Activated naive CD4-positive, alpha-beta T cell treated with anti-CD3 and anti-CD28 coated beads for 36 hours (primary cell): ENCODE results near the gene ITPRIPL2. TPM values are rescaled to one million over a fixed set of nuclear protein-coding genes. Genes with fewer than 3 reads are reported as not detected.

Experiments
- CTCF ChIA-PET: fragments of 350-600 bp; sonication (Branson Sonifier 250); formaldehyde crosslinking; loops from one replicate; lab custom pipeline; 2021; ENCODE audit warnings: antibody characterized with exemption; lab: Charles Lee
- DNase-seq: peaks from one replicate; pipeline ENCODE4 v3.0.0-alpha.2; 2020
- H3K27ac Mint-ChIP-seq: one replicate; pipeline ENCODE4 v1.8.0; 2021; ENCODE audit warnings: mild to moderate bottlenecking, mixed read lengths
- H3K27me3 Mint-ChIP-seq: one replicate; pipeline ENCODE4 v1.8.0; 2021; ENCODE audit warnings: low read depth, mixed read lengths
- H3K36me3 Mint-ChIP-seq: one replicate; pipeline ENCODE4 v1.8.0; 2021; ENCODE audit warnings: low read depth, mixed read lengths
- H3K4me1 Mint-ChIP-seq: one replicate; pipeline ENCODE4 v1.8.0; 2021; ENCODE audit warnings: low read depth, mixed read lengths
- H3K4me3 Mint-ChIP-seq: one replicate; pipeline ENCODE4 v1.8.0; 2021; ENCODE audit warnings: mild to moderate bottlenecking, moderate library complexity, mixed read lengths
- H3K9me3 Mint-ChIP-seq: one replicate; pipeline ENCODE4 v1.8.0; 2021; ENCODE audit warnings: mixed read lengths
- intact Hi-C: fragments of 100-400 bp; cut with micrococcal nuclease; formaldehyde crosslinking; loops from one replicate; pipeline ENCODE4 v1.15.1; 2023
- total RNA-seq, 2 experiments: library from RNA; stranded (reverse); gene quantifications; one replicate each; pipeline ENCODE4 v1.2.3, GENCODE V29; 2021

ITPRIPL2 gene
- total RNA-seq, 2 experiments from 2014 or later: 0.17 to 0.19 TPM

DNA sequence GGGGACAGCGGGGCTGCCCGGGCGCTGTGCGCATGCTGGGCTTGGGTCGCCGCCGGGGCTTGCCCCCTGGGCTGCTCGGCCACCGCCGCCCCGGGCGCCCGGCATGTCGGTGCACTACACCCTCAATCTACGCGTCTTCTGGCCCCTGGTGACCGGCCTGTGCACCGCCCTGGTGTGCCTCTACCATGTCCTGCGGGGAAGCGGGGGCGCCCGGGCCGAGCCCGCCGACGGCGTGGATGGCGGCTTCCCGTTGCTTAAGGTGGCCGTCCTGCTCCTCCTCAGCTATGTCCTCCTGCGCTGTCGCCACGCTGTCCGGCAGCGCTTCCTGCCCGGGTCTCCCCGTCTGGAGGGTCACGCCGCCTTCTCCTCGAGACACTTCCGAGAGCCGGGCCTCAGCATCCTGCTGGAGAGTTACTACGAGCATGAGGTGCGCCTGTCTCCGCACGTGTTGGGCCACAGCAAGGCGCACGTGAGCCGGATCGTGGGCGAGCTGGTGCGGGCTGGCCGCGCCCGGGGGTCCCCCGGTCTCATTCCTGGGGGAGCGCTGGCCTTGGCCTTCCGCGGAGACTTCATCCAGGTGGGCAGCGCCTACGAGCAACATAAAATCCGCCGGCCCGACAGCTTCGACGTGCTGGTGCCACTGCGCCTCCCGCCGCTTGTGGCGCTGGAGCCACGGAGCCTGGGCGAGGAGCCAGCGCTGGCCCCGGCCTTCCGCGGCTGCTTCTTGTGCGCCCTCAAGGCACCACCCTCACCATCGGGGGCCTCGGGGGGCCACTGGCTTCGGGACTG lies 789 bp downstream of the ITPRIPL2 start:
- no peak overlapping the region for H3K27ac Mint-ChIP-seq
- H3K9me3 Mint-ChIP-seq: no peaks in the 10 kb centered on the region
- peaks cover 8% of the 10 kb centered on the region for H3K4me1 Mint-ChIP-seq
- no peak overlapping the region for H3K4me3 Mint-ChIP-seq
- intact Hi-C loops: no loop called here
- peaks cover 35% of the 10 kb centered on the region for H3K27me3 Mint-ChIP-seq
- H3K36me3 Mint-ChIP-seq: no peaks in the 10 kb centered on the region
- DNase-seq: no peak
- CTCF ChIA-PET: no interaction called here

DNA sequence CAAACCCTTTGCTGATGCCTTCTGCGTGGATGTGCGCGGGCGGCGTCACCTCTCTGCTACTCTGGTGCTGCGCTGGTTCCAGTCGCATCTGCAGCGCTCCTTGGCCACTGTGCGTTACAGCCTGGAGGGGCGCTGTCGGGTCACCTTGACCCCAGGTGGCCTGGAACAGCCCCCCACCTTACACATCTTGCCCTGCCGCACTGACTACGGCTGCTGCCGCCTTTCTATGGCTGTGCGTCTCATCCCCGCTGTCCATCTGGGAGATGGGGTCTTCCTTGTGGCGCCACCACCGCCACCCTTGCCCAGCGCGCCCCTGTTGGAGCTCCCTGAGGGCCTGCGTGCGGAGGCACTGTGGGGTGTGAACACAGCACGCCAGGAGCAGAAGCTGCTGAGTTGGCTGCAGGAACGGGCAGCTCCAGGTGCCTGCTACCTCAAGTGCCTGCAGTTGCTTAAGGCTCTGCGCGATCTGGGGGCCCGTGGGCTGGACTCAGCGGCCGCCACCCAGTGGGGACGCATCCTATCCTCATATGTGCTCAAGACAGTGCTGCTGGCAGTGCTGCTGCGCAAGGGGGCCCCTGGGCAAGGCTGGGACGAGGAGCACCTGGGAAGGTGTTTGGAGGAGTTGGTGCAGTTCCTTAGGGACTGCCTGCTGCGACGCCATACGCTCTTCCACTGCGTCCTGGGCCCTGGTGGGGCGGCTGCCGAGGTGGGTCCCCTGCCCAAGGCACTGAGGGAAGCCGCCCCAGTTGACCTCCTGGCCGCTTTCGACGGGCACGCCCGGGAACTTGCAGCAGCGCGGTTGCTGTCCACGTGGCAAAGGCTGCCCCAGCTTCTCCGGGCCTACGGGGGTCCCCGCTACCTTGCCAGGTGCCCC lies 1.6 kb downstream of the ITPRIPL2 start:
- H3K27ac Mint-ChIP-seq: no peak overlapping the region
- DNase-seq: no peak
- H3K9me3 Mint-ChIP-seq: no peaks in the 10 kb centered on the region
- intact Hi-C loops: no loop called here
- no peaks in the 10 kb centered on the region for H3K36me3 Mint-ChIP-seq
- CTCF ChIA-PET: no interaction called here
- H3K4me1 Mint-ChIP-seq: peaks cover 8% of the 10 kb centered on the region
- H3K4me3 Mint-ChIP-seq: no peak overlapping the region
- peaks cover 35% of the 10 kb centered on the region for H3K27me3 Mint-ChIP-seq

DNA sequence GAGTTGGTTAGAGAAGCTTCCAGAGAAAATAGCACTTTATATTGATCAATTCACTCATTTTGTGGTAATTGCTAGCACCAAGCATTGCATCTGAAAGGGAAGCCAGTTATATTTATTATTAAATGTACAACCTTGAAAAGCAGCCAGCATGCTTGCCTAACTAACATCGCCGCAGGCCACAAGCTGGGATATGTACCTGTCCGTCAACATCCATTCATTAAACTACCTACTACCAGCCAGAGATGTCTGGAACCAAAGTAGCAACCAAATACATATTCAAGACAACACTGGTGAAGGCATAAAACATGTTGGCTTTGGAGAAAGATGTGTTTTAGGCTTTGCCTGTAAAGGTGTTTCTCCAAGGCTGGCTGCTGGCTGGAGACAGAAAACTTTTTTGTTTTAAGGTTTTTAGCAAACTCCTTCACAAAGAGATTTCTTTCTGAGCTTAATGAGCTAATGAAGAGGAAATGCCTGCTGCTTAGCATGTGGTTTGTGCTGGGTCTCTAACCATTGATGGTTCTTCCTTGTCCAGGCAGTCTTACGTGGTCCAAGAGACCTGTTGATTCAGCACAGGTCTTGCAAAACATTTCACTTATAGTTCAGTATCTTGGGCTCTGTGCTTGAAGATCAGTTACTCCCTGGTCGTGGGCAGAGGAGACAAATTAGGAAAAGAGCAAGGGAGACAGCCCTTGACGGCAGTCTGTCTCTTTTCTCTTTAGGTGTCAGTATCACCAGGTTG lies 3.1 kb downstream of the ITPRIPL2 start:
- Mint-ChIP-seq H3K36me3 (no peaks in the 10 kb centered on the region), H3K9me3 (no peaks in the 10 kb centered on the region), H3K4me3 (no peak overlapping the region), H3K4me1 (peaks cover 8% of the 10 kb centered on the region), H3K27ac (no peak overlapping the region), H3K27me3 (peaks cover 31% of the 10 kb centered on the region)
- no peak for DNase-seq
- intact Hi-C loops: no loop called here
- CTCF ChIA-PET: no interaction called here

DNA sequence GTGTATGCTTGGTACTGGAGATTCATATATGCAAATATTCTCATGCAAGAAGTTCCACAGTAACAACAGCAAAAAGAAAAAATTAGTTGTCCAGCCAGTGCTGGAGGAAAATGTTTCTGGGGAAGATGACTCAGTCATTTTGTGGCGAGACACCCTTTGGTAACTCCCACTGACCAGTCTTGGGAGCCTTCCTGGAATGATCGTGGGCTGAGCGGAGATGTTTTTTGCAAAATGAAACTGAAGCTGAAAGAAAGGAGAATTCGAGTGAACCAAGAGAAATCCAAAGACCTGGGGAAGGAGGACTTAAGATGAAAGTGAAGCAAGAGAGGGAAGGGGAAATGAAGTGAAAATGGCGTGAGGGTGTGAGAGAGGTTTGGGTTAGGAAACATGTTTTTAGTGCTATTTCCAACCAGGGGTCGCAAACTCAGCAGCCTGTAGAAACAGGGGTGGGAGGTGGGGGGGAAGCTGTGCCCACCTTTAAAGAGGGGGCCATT lies 5.2 kb downstream of the ITPRIPL2 start:
- no peaks in the 10 kb centered on the region for H3K9me3 Mint-ChIP-seq
- H3K4me1 Mint-ChIP-seq: peaks cover 6% of the 10 kb centered on the region
- peaks cover 19% of the 10 kb centered on the region for H3K27me3 Mint-ChIP-seq
- no peaks in the 10 kb centered on the region for H3K36me3 Mint-ChIP-seq
- DNase-seq: no peak
- no peak overlapping the region for H3K27ac Mint-ChIP-seq
- intact Hi-C loops: no loop called here
- H3K4me3 Mint-ChIP-seq: peak overlapping the region; percentile 48
- CTCF ChIA-PET: interaction anchor here (0.7 to 1.2 kb wide), 2 partner anchors 11 to 33 kb away, joined by 3 to 4 read pairs; no protein-coding TSS in a partner anchor

DNA sequence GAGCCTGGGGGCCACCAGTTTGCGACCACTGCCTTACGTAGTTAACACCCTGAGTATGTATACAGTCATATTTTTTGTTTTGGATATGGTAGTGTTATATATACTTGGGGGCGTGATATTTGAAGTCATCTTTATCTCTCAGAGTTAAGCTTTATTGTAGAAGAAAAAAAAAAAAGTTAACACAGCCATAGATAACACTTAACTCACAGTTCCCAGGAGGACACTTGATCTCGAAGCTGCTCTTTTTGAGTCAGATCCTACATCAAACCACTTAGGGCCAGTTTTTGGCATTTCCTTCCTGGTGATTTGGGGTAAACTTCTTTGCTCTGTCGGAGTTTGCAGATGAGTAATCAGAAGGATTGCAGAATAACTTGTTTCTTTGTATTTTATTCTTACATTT lies 5.8 kb downstream of the ITPRIPL2 start:
- CTCF ChIA-PET: interaction anchor here (1.2 kb wide), 1 partner anchor 33 kb away, joined by 3 read pairs; no protein-coding TSS in a partner anchor
- peaks cover 19% of the 10 kb centered on the region for H3K27me3 Mint-ChIP-seq
- no peaks in the 10 kb centered on the region for H3K36me3 Mint-ChIP-seq
- intact Hi-C loops: no loop called here
- no peak overlapping the region for H3K4me3 Mint-ChIP-seq
- no peak overlapping the region for H3K27ac Mint-ChIP-seq
- H3K4me1 Mint-ChIP-seq: peaks cover 6% of the 10 kb centered on the region
- H3K9me3 Mint-ChIP-seq: no peaks in the 10 kb centered on the region
- DNase-seq: no peak

DNA sequence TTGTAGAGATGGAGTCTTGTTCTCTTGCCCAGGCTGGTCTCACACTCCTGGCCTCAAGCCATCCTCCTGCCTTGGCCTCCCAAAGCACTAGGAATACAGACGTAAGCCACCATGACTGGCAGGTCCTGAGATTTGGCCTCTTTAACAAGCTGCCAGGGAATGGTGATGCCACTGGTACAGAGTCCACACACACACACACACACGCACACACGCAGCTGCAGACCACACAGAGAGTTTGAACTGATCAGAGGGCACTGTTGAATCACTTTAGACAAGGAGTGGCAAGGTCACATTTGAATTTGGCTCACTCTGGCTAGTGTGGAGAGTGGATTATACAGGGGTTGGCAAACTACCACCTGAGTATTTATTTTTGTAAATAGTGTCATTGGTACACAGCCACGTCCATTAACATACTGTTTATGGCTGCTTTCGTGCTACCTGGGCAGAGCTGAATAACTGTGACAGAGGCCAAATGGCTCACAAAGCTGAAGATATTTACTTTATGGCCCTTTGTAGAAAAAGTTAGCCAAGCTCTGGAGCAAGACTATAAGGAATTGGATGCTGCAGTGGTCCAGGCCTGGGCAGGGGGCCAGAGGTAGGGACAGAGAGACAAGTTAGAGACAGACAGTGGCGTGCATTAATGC lies 9.9 kb downstream of the ITPRIPL2 start:
- H3K9me3 Mint-ChIP-seq: no peaks in the 10 kb centered on the region
- intact Hi-C loops: no loop called here
- no peaks in the 10 kb centered on the region for H3K36me3 Mint-ChIP-seq
- no peak for DNase-seq
- no peak overlapping the region for H3K4me3 Mint-ChIP-seq
- no peak overlapping the region for H3K27ac Mint-ChIP-seq
- H3K27me3 Mint-ChIP-seq: peaks cover 5% of the 10 kb centered on the region
- CTCF ChIA-PET: no interaction called here
- H3K4me1 Mint-ChIP-seq: peaks cover 5% of the 10 kb centered on the region

DNA sequence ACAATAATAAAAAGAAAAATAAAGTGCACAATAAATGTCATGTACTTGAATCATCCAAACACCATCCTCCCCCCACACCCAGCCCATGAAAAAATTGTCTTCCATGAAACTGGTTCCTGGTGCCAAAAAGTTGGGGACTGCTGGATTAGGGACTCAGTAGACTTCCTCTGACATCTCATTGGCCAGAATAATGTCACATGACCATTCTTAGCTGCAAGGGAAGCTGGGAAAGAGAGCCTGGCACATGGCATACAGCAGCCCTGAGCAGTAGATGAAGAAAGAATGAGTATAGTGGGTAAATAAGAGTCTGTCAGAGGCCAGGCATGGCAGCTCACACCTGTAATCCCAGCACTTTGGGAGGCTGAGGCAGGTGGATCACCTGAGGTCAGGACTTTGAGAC lies 12.5 kb downstream of the ITPRIPL2 start:
- intact Hi-C loops: no loop called here
- CTCF ChIA-PET: no interaction called here

DNA sequence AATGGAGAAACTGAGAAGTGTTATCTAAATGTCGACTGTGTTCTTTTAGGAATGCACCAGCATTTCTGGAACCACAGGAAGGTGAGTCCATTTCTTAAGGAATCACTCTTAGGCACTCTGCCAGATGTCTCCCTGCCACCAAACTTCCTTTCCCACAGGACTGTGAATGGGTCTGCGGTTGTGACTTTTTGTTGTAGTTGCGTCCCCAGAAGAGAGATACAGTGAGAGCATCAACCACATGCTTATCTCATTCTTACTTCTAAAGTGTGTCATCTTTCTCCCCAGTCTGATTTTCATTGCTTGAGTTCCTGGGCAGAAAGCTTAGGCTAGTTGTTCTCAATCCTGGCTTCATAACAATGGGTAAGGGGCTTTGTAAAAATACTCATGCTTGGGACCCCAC lies 13.4 kb downstream of the ITPRIPL2 start:
- Mint-ChIP-seq H3K9me3 (no peaks in the 10 kb centered on the region), H3K4me3 (no peak overlapping the region)
- CTCF ChIA-PET: no interaction called here

More for the DNA sequence above, 12.5 kb downstream of the ITPRIPL2 start:
- Mint-ChIP-seq H3K27me3 (no peaks in the 10 kb centered on the region), H3K36me3 (no peaks in the 10 kb centered on the region), H3K9me3 (no peaks in the 10 kb centered on the region), H3K4me1 (peaks cover 9% of the 10 kb centered on the region), H3K4me3 (no peak overlapping the region), H3K27ac (no peak overlapping the region)
- DNase-seq: no peak

DNA sequence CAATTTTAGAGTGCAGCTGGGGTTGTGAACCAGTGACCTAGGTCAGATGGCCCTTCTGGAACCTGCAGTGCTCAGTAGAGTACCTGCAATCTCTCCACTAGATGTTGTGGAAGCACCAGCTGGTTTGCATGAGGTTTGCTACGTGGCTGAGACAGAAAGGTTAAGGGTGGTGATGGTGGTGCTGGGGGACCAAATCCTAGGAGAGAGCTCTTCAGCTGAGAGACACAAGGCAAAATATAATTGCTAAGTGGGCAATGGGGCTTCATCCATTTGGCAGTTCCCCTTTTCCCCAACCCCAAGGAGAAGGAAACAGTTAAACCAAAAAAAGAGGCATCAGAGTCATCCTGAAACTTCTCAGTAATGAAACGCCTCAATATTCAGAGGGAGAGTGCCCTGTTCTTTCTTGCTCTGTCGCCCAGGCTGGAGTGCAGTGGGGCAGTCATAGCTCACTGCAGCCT lies 13.9 kb downstream of the ITPRIPL2 start:
- CTCF ChIA-PET: no interaction called here
- Mint-ChIP-seq H3K4me3 (no peak overlapping the region), H3K27me3 (no peaks in the 10 kb centered on the region), H3K9me3 (no peaks in the 10 kb centered on the region), H3K4me1 (peaks cover 10% of the 10 kb centered on the region), H3K36me3 (no peaks in the 10 kb centered on the region), H3K27ac (no peak overlapping the region)
- intact Hi-C loops: no loop called here
- DNase-seq: no peak

More for the DNA sequence above, 13.4 kb downstream of the ITPRIPL2 start:
- intact Hi-C loops: no loop called here
- Mint-ChIP-seq H3K4me1 (peaks cover 10% of the 10 kb centered on the region), H3K27me3 (no peaks in the 10 kb centered on the region), H3K36me3 (no peaks in the 10 kb centered on the region), H3K27ac (no peak overlapping the region)
- DNase-seq: no peak

DNA sequence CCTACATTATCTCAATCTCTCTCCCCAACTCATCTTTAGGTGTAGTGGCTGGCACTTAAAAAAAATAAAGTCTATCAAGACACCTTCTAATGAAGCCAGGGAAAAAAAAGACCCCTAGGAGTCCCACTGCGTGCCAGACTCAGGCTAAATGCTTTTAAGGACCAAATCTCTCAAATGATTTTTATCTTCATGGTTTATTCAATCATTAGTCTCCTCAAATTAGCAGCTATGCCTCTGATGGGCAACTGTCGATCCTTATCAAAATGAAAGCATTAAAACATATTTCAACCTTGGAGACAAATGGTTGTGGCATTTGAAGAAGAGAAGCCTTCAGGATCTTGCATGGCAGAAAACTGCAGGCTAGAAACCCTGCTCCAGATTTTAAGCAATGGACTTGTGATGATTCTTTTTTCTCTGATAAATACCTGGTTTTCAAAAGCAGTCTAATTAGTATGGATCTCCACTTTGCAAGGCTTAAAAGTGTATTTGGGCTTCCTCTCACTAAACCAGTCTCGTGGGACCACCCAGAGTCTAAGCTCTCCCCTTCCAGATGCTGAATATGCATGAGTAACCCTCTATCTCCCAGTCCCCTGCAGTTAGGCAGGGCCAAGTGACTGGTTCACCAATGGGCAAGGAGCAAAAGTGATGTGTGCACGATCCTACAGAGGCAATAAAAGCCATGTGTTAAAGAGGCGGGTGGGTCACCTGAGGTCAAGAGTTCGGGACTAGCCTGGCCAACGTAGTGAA lies 14.9 kb downstream of the ITPRIPL2 start:
- peaks cover 10% of the 10 kb centered on the region for H3K4me1 Mint-ChIP-seq
- H3K9me3 Mint-ChIP-seq: no peaks in the 10 kb centered on the region
- H3K27me3 Mint-ChIP-seq: no peaks in the 10 kb centered on the region
- intact Hi-C loops: no loop called here
- no peaks in the 10 kb centered on the region for H3K36me3 Mint-ChIP-seq
- H3K27ac Mint-ChIP-seq: no peak overlapping the region
- CTCF ChIA-PET: no interaction called here
- no peak for DNase-seq
- H3K4me3 Mint-ChIP-seq: no peak overlapping the region

DNA sequence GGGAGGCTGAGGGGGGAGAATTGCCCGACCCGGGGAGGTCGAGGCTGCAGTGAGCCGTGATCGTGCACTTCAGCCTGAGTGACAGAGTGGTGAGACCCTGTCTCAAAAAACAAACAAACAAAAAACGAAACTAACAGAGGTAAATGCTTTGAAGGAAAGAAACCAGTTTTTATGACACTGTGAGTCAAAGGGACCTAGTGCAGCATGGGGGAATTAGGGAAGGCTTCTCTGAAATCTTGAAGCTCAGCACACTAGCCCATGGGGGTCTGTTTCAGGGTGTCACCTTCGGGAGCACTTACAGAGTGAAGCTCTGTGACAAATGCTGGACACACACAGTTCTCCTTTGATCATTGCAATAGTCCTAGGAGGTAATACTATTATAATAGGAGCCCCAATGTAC lies 16.6 kb downstream of the ITPRIPL2 start:
- DNase-seq: no peak
- H3K9me3 Mint-ChIP-seq: no peaks in the 10 kb centered on the region
- no peak overlapping the region for H3K27ac Mint-ChIP-seq
- no peaks in the 10 kb centered on the region for H3K36me3 Mint-ChIP-seq
- intact Hi-C loops: no loop called here
- CTCF ChIA-PET: interaction anchor here (2.0 kb wide), 1 partner anchor 45 kb away, joined by 6 read pairs; no protein-coding TSS in a partner anchor
- H3K4me1 Mint-ChIP-seq: peaks cover 10% of the 10 kb centered on the region
- H3K4me3 Mint-ChIP-seq: no peak overlapping the region
- no peaks in the 10 kb centered on the region for H3K27me3 Mint-ChIP-seq
